OCI-LY7 (cell line): ENCODE measurements around the gene ZNRF3. TPM values are rescaled to one million over a fixed set of nuclear protein-coding genes. Genes with fewer than 3 reads are reported as not detected.

ENCODE experiments used
- BruUV-seq: library from RNA; stranded (reverse); fragments of 400-500 nt; replicated peaks from 2 replicates; lab custom pipeline; 2021; lab: Mats Ljungman, UMichigan
- CTCF ChIA-PET: fragments of 300-600 bp; sonication (Branson Sonifier 250); formaldehyde crosslinking; loops from one replicate; lab custom pipeline; 2022; ENCODE audit warnings: antibody characterized with exemption; ENCODE audit not compliant: unreplicated experiment; lab: Charles Lee
- POLR2A ChIA-PET: fragments of 300-600 bp; sonication (Branson Sonifier 250); formaldehyde crosslinking; loops from one replicate; lab custom pipeline; 2022; ENCODE audit warnings: antibody characterized with exemption; lab: Charles Lee
- DNase-seq: peaks from one replicate; pipeline ENCODE4 v3.0.0-alpha.2; 2015; ENCODE audit warnings: low spot score
- H2AFZ ChIP-seq: fragments of 200-600 bp; sonication (generic), shearing (Covaris generic); 2 replicates; pipeline ENCODE4 v1.6.1; 2014; ENCODE audit warnings: mild to moderate bottlenecking, antibody characterized with exemption, low read length, moderate library complexity
- H3K27ac ChIP-seq: fragments of 200-600 bp; sonication (generic); 2 replicates; pipeline ENCODE4 v1.5.1; 2014; ENCODE audit warnings: mixed run types, low read depth, mild to moderate bottlenecking, moderate library complexity, low read length, inconsistent platforms; ENCODE audit not compliant: poor library complexity, severe bottlenecking
- H3K36me3 ChIP-seq: fragments of 200-600 bp; sonication (generic); 2 replicates; pipeline ENCODE4 v1.6.1; 2014; ENCODE audit warnings: mild to moderate bottlenecking, antibody characterized with exemption, low read length, moderate library complexity, mixed read lengths; ENCODE audit not compliant: insufficient read depth
- H3K4me1 ChIP-seq: fragments of 200-600 bp; sonication (generic); 2 replicates; pipeline ENCODE4 v1.5.1; 2014; ENCODE audit warnings: mild to moderate bottlenecking, low read length; ENCODE audit not compliant: insufficient read depth, poor library complexity, severe bottlenecking
- H3K4me2 ChIP-seq: fragments of 200-600 bp; sonication (generic); 2 replicates; pipeline ENCODE4 v1.6.1; 2014; ENCODE audit warnings: mild to moderate bottlenecking, low read length
- H3K4me3 ChIP-seq: fragments of 200-600 bp; sonication (generic); 2 replicates; pipeline ENCODE4 v1.5.1; 2014; ENCODE audit warnings: mild to moderate bottlenecking, low read depth, low read length; ENCODE audit not compliant: poor library complexity, severe bottlenecking
- H3K79me2 ChIP-seq: fragments of 200-600 bp; sonication (generic); 2 replicates; pipeline ENCODE4 v1.6.1; 2016; ENCODE audit warnings: low read depth, mild to moderate bottlenecking, low read length, moderate library complexity, mixed read lengths; ENCODE audit not compliant: insufficient read depth
- H3K9me2 ChIP-seq: fragments of 200-600 bp; sonication (generic); 2 replicates; pipeline ENCODE4 v1.6.1; 2016; ENCODE audit warnings: mild to moderate bottlenecking, low read length, mixed read lengths; ENCODE audit not compliant: insufficient read depth
- H3K9me3 ChIP-seq: fragments of 200-600 bp; sonication (generic); 2 replicates; pipeline ENCODE4 v1.6.1; 2014; ENCODE audit warnings: mild to moderate bottlenecking, mixed run types, low read length, mixed read lengths
- H4K20me1 ChIP-seq: fragments of 200-600 bp; sonication (generic); 2 replicates; pipeline ENCODE4 v1.6.1; 2014; ENCODE audit warnings: mild to moderate bottlenecking, antibody characterized with exemption, low read length, moderate library complexity, mixed read lengths; ENCODE audit not compliant: insufficient read depth
- EZH2phosphoT487 ChIP-seq: fragments of 200-600 bp; sonication (generic); IDR thresholded peaks from 2 replicates; pipeline ENCODE4 v1.6.1; 2018; ENCODE audit warnings: low read depth, borderline replicate concordance, mild to moderate bottlenecking, mixed run types, antibody characterized with exemption, low read length, moderate library complexity, mixed read lengths
- intact Hi-C: fragments of 100-400 bp; cut with micrococcal nuclease; formaldehyde crosslinking; loops from one replicate; pipeline ENCODE4 v1.10.0; 2022; ENCODE audit not compliant: unreplicated experiment
- total RNA-seq, 2 experiments: library from RNA; depleted of rRNA in 1 of 2; stranded (reverse); fragments of >200 nt in 1 of 2; shearing (Covaris generic) in 1 of 2; gene quantifications; 2 replicates each; pipeline ENCODE4 v1.2.3, GENCODE V29; 2014 to 2022
- TF ChIP-seq, protein P1 (sequence below): fragments of 200-600 bp; sonication (generic); conservative IDR thresholded peaks from 2 replicates; pipeline ENCODE4 v1.5.1; 2014; ENCODE audit warnings: mild to moderate bottlenecking, antibody characterized with exemption, low read length, moderate library complexity, mixed read lengths

ZNRF3 gene
- total RNA-seq, 2 experiments from 2014 or later, result 3.6 to 3.9 TPM

DNA sequence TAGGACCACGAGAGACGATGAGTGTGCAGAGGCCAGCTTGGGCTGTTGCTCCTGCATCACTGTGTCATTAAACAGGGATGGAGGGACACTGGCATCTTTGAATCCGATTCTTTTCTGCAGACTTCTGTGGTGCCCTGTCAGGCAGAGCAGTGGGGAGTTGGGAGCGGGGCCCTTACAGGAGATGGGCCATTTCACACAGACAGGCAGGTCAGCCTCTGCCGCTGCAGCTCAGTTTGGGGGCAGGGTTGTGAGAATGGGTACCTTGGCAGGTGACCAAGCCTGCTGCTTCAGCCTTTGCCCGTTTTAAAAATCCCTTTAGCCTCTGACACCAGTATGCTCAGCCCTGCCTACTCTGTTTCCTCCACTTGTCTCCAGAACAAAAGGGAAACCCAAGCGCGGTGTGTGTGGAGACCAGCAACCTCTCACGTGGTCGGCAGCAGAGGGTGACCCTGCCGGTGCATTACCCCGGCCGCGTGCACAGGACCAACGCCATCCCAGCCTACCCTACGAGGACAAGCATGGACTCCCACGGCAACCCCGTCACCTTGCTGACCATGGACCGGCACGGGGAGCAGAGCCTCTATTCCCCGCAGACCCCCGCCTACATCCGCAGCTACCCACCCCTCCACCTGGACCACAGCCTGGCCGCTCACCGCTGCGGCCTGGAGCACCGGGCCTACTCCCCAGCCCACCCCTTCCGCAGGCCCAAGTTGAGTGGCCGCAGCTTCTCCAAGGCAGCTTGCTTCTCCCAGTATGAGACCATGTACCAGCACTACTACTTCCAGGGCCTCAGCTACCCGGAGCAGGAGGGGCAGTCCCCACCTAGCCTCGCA, 165.7 kb downstream of the ZNRF3 start:
- Histone ChIP-seq H4K20me1 (no peaks in the 10 kb centered on the region), H3K36me3 (no peaks in the 10 kb centered on the region), H3K9me2 (no peaks in the 10 kb centered on the region), H3K9me3 (no peaks in the 10 kb centered on the region), H3K4me2 (no peak overlapping the region), H3K79me2 (no peaks in the 10 kb centered on the region), H2AFZ (no peak overlapping the region), H3K4me1 (no peaks in the 10 kb centered on the region), H3K27ac (no peak overlapping the region), H3K4me3 (no peak overlapping the region)
- intact Hi-C loops, result no loop called here
- ChIA-PET POLR2A (interaction anchor here (0.5 kb wide), 1 partner anchor 100 kb away, joined by 3 read pairs; no protein-coding TSS in a partner anchor), CTCF (no interaction called here)
- BruUV-seq, result no TSS peak
- DNase-seq, result no peak
- TF ChIP-seq, protein P1, sequence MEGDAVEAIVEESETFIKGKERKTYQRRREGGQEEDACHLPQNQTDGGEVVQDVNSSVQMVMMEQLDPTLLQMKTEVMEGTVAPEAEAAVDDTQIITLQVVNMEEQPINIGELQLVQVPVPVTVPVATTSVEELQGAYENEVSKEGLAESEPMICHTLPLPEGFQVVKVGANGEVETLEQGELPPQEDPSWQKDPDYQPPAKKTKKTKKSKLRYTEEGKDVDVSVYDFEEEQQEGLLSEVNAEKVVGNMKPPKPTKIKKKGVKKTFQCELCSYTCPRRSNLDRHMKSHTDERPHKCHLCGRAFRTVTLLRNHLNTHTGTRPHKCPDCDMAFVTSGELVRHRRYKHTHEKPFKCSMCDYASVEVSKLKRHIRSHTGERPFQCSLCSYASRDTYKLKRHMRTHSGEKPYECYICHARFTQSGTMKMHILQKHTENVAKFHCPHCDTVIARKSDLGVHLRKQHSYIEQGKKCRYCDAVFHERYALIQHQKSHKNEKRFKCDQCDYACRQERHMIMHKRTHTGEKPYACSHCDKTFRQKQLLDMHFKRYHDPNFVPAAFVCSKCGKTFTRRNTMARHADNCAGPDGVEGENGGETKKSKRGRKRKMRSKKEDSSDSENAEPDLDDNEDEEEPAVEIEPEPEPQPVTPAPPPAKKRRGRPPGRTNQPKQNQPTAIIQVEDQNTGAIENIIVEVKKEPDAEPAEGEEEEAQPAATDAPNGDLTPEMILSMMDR, result no peak
- no peak for TF ChIP-seq EZH2phosphoT487

DNA sequence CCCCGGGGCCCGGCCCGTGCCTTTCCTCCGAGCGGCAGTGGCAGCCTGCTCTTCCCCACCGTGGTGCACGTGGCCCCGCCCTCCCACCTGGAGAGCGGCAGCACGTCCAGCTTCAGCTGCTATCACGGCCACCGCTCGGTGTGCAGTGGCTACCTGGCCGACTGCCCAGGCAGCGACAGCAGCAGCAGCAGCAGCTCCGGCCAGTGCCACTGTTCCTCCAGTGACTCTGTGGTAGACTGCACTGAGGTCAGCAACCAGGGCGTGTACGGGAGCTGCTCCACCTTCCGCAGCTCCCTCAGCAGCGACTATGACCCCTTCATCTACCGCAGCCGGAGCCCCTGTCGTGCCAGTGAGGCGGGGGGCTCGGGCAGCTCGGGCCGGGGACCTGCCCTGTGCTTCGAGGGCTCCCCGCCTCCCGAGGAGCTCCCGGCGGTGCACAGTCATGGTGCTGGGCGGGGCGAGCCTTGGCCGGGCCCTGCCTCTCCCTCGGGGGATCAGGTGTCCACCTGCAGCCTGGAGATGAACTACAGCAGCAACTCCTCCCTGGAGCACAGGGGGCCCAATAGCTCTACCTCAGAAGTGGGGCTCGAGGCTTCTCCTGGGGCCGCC, 166.4 kb downstream of the ZNRF3 start:
- CTCF ChIA-PET, result no interaction called here
- no peak overlapping the region for H2AFZ ChIP-seq

More for the DNA sequence above, 166.4 kb downstream of the ZNRF3 start:
- TF ChIP-seq, protein P1, result no peak
- TF ChIP-seq EZH2phosphoT487, result no peak
- intact Hi-C loops, result no loop called here
- no peak for DNase-seq
- no peaks in the 10 kb centered on the region for H3K4me1 ChIP-seq
- no peak overlapping the region for H3K4me3 ChIP-seq
- H3K4me2 ChIP-seq, result no peak overlapping the region
- no peaks in the 10 kb centered on the region for H3K36me3 ChIP-seq
- H4K20me1 ChIP-seq, result no peaks in the 10 kb centered on the region
- no peak overlapping the region for H3K27ac ChIP-seq
- no peaks in the 10 kb centered on the region for H3K9me2 ChIP-seq
- no peaks in the 10 kb centered on the region for H3K9me3 ChIP-seq
- BruUV-seq, result no TSS peak
- POLR2A ChIA-PET, result no interaction called here
- H3K79me2 ChIP-seq, result no peaks in the 10 kb centered on the region
